Measurements from ENCODE around the gene HOXA5.

HOXA5 gene

DNA sequence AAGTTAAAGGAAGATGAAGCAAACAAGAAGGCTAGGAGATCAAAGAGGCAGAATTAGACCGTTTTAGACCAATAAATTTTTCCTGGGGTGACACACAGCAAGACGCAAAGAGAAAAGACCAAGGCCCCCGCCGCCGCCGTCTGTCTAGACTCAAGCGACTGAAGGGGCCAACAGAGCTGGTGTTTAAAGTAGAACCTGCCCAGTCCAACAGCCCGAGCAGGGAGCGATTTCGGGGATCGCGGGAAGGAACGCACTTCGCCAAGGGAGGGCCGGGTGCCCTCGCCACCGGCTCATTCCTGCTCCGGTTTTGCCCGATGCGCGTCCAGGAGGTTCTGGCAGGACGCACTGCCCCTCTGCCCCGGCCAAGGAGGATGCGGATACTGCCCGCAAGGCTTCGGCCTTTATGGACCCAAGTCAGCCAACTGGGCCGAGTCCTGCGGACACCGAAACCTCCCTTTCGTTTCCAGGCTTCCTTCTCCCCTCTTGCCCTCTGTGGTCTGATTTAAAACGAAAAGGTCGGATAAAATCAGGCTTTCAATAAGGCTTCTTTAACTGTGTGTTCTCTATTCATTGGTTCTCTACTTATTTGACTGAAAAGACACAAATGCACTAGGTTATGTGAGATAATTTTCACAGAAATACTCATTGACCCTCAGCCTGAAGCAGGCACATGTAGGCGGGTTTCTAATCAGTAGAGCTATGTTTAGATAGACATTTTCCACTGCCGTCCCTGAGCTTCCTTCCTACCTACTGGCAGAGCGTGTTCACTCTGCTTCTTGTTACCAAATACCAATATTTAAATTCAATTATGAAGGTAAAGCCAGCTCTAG lies 15.2 kb upstream of the HOXA5 start:
- no peak for FAIRE-seq

DNA sequence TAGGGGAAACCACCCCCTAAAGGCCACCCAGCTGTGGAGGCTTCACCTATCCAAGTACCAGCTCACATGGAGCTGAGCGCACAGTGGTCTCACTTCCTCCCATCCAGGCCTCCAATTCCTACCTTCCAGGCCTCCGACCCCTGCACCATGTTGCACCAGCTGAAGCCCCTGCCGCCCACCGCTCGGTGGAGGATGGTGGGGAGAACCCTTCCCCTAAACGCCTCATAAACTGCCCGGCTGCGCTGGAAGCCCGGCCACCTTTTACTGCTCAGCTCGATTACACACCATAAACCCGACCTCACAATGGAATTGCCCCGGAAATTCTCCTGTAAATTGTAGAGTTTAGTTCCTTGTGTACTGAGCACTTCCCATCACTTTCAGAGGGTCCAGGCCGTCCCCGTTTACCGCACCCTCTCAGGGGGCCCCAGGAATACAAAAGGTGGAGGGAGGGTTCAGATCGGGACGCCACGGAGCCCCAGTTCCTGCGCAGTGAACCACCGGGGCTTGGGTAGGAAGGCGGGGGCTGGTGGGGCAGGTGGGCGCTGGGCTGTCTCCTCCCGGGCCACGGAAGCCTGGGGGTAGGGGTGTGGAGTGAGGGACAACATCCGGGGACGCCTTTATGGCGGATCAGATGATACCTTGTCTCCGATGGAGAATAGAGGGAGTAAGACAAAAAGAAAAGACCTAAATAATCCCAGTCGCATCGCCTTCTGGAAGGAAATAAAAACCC lies 14.4 kb upstream of the HOXA5 start:
- FAIRE-seq, result no peak

DNA sequence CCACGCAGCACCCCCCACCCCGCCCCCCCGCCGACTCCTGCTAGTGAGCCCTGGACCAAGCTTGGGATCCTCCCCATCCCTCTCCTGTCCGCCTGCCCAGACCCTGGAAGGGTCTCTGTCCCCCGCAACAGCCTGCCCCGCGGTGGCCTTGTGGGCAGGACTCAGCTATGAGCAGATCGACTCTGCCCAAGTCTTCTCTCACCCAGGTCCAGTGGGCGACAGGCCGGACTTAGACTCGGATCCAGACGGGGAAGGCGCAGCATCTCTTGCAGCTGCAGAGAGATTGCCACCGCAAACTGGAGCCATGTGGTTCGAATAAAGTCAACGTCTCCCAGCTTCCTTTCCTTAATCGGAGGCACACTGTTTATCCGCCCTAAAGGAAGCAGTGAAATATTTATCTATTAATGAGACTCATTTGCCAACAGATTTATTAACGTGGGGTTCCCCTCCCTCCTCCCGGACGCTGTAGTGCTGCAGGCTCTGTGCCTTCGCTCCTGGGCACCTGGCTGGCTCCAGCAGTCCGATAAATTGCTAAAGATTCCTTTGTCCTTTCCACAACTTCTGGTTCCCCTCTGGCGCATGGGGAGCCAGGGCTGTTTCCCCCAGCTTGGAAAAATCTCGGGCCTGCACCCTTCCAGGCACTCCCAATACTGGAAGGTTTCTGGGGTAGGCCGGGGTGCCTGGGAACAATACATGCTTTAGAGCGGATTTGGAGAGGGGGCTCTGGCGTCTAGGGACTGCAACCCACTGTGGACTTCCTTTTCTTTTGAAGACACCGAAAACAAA lies 13.6 kb upstream of the HOXA5 start:
- FAIRE-seq, result no peak

- FAIRE-seq, result no peak
These were observed 13.0 kb upstream of the HOXA5 start, which contains the start of gene HOXA7 for GRCh38 chr7:27156508-27156898. HOXA7 (minus strand) TSS chr7:27156675; CDS start chr7:27156545, 130 bp downstream.

DNA sequence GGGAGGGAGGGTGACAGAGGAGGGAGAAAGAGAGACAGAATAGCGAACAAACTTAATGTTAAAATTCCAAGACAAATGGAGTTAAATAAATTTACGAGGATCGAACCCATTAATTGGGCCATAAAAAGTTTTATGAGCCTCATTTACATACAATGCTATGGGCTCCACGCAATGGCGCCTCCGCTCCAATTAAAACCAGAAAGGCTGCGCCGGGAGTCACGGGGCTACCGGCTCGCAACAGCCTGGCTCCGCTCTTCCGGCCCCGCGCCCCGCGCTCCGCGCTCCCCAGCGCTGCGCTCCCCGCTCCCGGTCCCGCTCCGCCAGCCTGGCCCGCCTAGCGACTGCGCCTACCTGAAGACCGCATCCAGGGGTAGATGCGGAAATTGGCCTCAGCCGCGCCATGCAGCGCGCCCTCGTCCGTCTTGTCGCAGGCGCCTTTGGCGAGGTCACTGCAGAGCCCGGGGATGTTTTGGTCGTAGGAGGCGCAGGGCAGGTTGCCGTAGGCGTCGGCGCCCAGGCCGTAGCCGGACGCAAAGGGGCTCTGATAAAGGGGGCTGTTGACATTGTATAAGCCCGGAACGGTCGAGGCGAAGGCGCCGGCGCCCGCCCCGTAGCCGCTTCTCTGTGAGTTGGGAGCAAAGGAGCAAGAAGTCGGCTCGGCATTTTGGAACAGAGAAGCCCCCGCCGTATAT lies 12.5 kb upstream of the HOXA5 start:
- no peak for FAIRE-seq

- no peak for FAIRE-seq
These were observed 11.7 kb upstream of the HOXA5 start for GRCh38 chr7:27154901-27155815.

DNA sequence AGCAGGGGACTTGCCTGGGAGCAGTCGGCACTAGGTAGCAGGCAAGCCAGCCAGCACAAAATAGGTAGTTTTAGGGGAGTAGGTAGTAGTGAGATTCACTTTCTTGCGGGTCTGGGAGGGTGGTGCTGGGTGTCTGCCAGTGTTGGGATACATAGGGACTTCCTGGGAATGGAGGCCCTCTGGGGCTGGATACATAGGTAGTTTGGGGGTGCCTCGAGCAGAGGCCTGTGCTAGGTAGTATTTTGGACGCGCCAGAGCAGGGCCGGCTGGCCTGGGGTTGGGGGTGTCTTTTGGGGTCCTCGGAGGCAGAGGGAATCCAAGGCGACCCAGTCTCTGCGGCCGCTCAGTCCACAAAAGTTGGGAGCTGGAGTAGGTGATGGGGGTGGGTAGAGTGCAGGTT lies 10.9 kb upstream of the HOXA5 start:
- no peak for FAIRE-seq

GRCh38 chr7:27153526-27153925 lies 10.0 kb upstream of the HOXA5 start:
- no peak for FAIRE-seq

DNA sequence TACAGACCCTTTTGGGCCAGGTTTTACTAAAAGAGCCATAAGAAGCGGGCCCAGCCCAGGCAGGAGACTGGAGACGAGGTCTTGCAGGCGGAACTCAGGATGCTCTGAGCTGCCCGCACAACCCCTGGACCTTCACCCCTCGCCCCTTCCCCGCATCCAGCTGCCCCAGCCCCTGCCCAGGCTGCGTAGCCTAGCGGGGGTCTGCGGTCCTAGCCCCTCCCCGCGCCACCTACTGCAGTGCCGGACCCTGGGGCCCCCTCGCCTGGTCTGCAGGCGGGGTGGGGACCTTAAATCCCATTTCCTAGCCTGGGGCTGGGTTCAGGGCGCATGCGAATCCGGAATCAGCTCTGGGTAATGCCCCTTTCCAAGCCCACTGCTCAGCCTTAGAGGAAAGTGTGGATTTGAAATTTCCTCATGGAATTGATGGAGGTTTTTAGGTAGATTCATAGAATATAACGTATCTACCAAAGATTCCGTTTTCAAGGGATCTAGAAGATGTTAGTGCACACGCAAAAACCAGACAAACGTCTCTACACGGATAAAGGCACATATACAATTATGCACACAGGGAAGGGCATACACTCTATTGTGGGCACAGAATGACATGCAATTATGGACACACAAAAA lies 9.4 kb upstream of the HOXA5 start:
- FAIRE-seq, result no peak

GRCh38 chr7:27151931-27152815 lies 8.7 kb upstream of the HOXA5 start, which contains the start of gene HOXA3:
HOXA3 (minus strand) TSS chr7:27152583; CDS start chr7:27110640, 41,943 bp downstream.
- FAIRE-seq, result no peak

- FAIRE-seq, result no peak
These were observed 8.0 kb upstream of the HOXA5 start for GRCh38 chr7:27151341-27151930.

GRCh38 chr7:27150568-27151340 lies 7.3 kb upstream of the HOXA5 start:
- no peak for FAIRE-seq

DNA sequence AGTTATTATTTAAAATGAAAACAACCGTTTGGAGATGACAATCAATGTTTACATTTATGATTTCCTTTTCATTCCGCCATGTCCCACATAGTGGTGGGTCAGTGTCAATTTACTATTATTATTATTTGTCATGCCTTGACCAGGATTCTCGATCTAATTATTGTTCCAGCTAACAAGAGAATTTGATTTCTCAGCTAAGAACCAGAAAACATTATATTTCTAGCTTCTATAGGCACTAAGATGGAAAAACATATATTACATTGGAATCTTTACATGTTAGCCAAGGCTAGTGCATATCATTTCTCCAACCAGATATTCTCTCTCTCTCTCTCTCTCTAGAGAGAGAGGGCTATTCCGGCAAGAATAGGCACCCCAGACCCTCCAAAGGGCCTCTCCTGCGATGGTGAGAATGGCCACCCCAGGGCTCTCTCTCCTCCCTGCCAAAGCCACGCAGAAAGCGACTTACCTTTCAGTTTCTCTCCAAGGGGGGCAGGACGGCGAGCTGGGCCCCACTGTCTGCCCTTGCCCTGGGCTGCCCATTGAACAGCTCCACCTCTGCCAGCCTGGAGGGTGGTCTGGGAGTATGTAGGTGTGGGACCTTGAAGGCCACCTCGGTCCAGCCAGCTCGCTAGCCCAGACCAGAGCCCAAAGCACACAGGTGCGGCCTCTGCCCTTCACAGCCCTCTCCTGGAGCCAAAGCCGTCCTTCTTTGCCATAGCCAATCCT lies 6.5 kb upstream of the HOXA5 start:
- FAIRE-seq, result no peak

DNA sequence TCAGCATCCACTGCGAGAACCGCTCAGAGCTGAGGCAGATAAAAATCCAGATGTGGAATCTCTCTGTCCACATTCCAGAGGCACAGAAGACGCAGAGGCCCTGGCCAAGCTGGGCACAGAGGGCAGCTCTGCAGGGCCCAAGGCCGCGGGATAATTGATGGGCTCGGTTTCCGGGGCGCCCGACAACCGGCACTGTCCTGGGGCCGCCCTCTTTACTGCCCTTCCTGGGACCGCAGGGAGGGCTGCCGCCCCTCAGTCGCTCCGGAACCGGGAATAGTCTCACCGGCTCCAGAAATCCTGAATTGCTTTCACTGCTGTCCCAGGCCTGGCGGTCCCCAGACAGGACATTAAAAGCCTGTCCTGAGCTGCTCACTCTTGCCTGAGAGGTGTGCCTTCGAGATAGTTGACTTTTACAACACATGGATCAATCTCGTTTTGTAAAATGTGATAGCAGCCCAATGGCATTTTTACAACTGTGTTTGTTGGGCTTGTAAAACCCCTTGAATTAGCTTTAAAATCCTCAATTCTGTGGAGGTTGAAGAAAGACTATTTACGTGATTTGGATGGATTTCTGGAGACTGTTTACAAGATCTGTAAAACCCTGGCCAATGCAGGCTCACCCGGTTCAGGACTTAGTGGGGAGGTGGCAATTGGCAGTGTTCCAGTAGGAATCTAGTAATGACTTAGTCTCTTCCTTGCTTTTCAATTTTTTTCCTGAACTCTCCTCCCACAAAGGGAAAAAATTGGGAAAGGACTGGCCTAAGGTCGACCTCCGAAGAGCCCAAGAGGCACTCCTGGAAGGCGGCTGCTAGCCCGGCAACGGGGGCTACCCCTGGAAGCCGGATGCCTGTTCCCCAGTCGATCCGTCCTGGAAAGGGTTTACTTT lies 5.5 kb upstream of the HOXA5 start:
- no peak for FAIRE-seq

- no peak for FAIRE-seq
These were observed 4.7 kb upstream of the HOXA5 start for GRCh38 chr7:27148031-27148755.
